Small intestine (tissue), 7 donors: ENCODE measurements around the gene ATP6V0E1. TPM values are rescaled to one million over a fixed set of nuclear protein-coding genes. Genes with fewer than 3 reads are reported as not detected.

Experiments used
- DNase-seq, 2 donors: peaks; one replicate each; pipeline versions ENCODE4 v3.0.0 to v3.0.0-alpha.2; 2013
- FAIRE-seq: peaks from 2 replicates; lab custom pipeline; 2012; peaks lifted over from hg19 to GRCh38; lab: Jason Lieb, UNC
- H3K27ac ChIP-seq, 3 donors: one replicate each; pipeline ENCODE4 v1.5.1; 2013; ENCODE audit warnings: low read length in 2 of 3, mild to moderate bottlenecking in 2 of 3, control low read depth in 1 of 3, inconsistent platforms in 1 of 3, low read depth in 1 of 3, moderate library complexity in 1 of 3
- H3K27me3 ChIP-seq, 3 donors: one replicate each; pipeline ENCODE4 v1.6.1; 2013; ENCODE audit warnings: low read length in 3 of 3, inconsistent platforms in 1 of 3; ENCODE audit not compliant: control insufficient read depth in 3 of 3, insufficient read depth in 3 of 3
- H3K36me3 ChIP-seq, 3 donors: one replicate each; pipeline ENCODE4 v1.6.1; 2013; ENCODE audit warnings: low read length in 3 of 3, inconsistent platforms in 1 of 3, low read depth in 1 of 3, mild to moderate bottlenecking in 1 of 3, moderate library complexity in 1 of 3; ENCODE audit not compliant: control insufficient read depth in 3 of 3, insufficient read depth in 2 of 3
- H3K4me1 ChIP-seq, 3 donors: one replicate each; pipeline ENCODE4 v1.6.1; 2013; ENCODE audit warnings: low read length in 2 of 3, inconsistent platforms in 1 of 3, low read depth in 1 of 3, mild to moderate bottlenecking in 1 of 3, moderate library complexity in 1 of 3; ENCODE audit not compliant: control insufficient read depth in 3 of 3, insufficient read depth in 2 of 3
- H3K4me3 ChIP-seq, 3 donors: one replicate each; pipeline ENCODE4 v1.5.1; 2013; ENCODE audit warnings: low read length in 3 of 3, control low read depth in 1 of 3, inconsistent platforms in 1 of 3, low read depth in 1 of 3, mild to moderate bottlenecking in 1 of 3, moderate library complexity in 1 of 3
- H3K9me3 ChIP-seq, 2 donors: one replicate each; pipeline ENCODE4 v1.6.1; 2013; ENCODE audit warnings: low read depth in 1 of 2, low read length in 1 of 2; ENCODE audit not compliant: control insufficient read depth in 2 of 2, insufficient read depth in 1 of 2
- WGBS, 3 donors: extraction: QIAGEN DNeasy Blood & Tissue Kit; methylation state at CpG; one replicate each; pipeline ENCODE4 v1.1.7; 2013; 5-methylcytosine and 5-hydroxymethylcytosine counted together
- polyA plus RNA-seq, 4 donors: library from polyadenylated mRNA; stranded (reverse) in 3 of 4; unstranded in 1 of 4; fragments of 200-250 nt in 3 of 4; fragments of 120-200 nt in 1 of 4; gene quantifications; one replicate each; pipeline versions ENCODE4 v1.2.1 to v1.2.3, GENCODE V29; 2013
- donor health status: healthy with polysubstance abuse.
- donor health status: control.
- donor health status: control.
- donor health status: Bipolar disorder and iron deficiency.
- donor health status: healthy.

Gene ATP6V0E1
- polyA plus RNA-seq, 4 donors: 170 to 230 (median 199) TPM

- peaks cover 2 to 87% (median 14%) of the 10 kb centered on the region in 3 donors for H3K36me3 ChIP-seq
- no peaks in the 10 kb centered on the region for H3K4me1 ChIP-seq
- FAIRE-seq (no peak), DNase-seq (no peak)
- H3K9me3 ChIP-seq: no peaks in the 10 kb centered on the region
- H3K27ac ChIP-seq: no peak overlapping the region
- no peaks in the 10 kb centered on the region for H3K27me3 ChIP-seq
- 58 to 66% (median 65%) methylated on average over 4 of the region's 4 CpGs for WGBS, 3 donors
- H3K4me3 ChIP-seq: no peak overlapping the region
Observed at GRCh38 chr5:172941067-172941516, 42.5 kb upstream of the ATP6V0E1 start.

GRCh38 chr5:172942556-172942955 lies 41.0 kb upstream of the ATP6V0E1 start:
- H3K27me3 ChIP-seq: no peaks in the 10 kb centered on the region
- no peak overlapping the region for H3K4me3 ChIP-seq
- no peak overlapping the region for H3K27ac ChIP-seq
- FAIRE-seq: no peak
- no peaks in the 10 kb centered on the region for H3K4me1 ChIP-seq
- WGBS, 3 donors: 90 to 95% (median 91%) methylated on average over 11 of the region's 11 CpGs
- no peak for DNase-seq
- H3K9me3 ChIP-seq: no peaks in the 10 kb centered on the region
- H3K36me3 ChIP-seq: peaks cover 0 to 90% (median 16%) of the 10 kb centered on the region in 3 donors

GRCh38 chr5:172943283-172943841 lies 40.2 kb upstream of the ATP6V0E1 start:
- Histone ChIP-seq H3K27me3 (no peaks in the 10 kb centered on the region), H3K4me3 (no peak overlapping the region), H3K9me3 (no peaks in the 10 kb centered on the region), H3K36me3 (peaks cover 0 to 89% (median 16%) of the 10 kb centered on the region in 3 donors), H3K4me1 (no peaks in the 10 kb centered on the region), H3K27ac (no peak overlapping the region)
- 72 to 88% (median 84%) methylated on average over 18 of the region's 18 CpGs for WGBS, 3 donors
- no peak for FAIRE-seq
- no peak for DNase-seq

- no peaks in the 10 kb centered on the region for H3K27me3 ChIP-seq
- no peaks in the 10 kb centered on the region for H3K9me3 ChIP-seq
- H3K36me3 ChIP-seq: peaks cover 0 to 88% (median 16%) of the 10 kb centered on the region in 3 donors
- no peaks in the 10 kb centered on the region for H3K4me1 ChIP-seq
- H3K4me3 ChIP-seq: no peak overlapping the region
- no peak for DNase-seq
- FAIRE-seq: no peak
- H3K27ac ChIP-seq: no peak overlapping the region
- 87 to 94% (median 90%) methylated on average over 8 of the region's 8 CpGs for WGBS, 3 donors
Observed at GRCh38 chr5:172943906-172944305, 39.7 kb upstream of the ATP6V0E1 start.

- no peak overlapping the region for H3K4me3 ChIP-seq
- FAIRE-seq (no peak), DNase-seq (no peak)
- peaks cover 0 to 85% (median 16%) of the 10 kb centered on the region in 3 donors for H3K36me3 ChIP-seq
- WGBS, 3 donors: 88 to 92% (median 91%) methylated on average over 6 of the region's 6 CpGs
- H3K27me3 ChIP-seq: no peaks in the 10 kb centered on the region
- H3K9me3 ChIP-seq: no peaks in the 10 kb centered on the region
- H3K27ac ChIP-seq: no peak overlapping the region
- H3K4me1 ChIP-seq: no peaks in the 10 kb centered on the region
Observed at GRCh38 chr5:172944741-172945140, 38.8 kb upstream of the ATP6V0E1 start.

GRCh38 chr5:172945151-172945550 lies 38.4 kb upstream of the ATP6V0E1 start:
- Histone ChIP-seq H3K4me1 (no peaks in the 10 kb centered on the region), H3K4me3 (no peak overlapping the region), H3K36me3 (peaks cover 0 to 83% (median 16%) of the 10 kb centered on the region in 3 donors), H3K27ac (no peak overlapping the region), H3K9me3 (no peaks in the 10 kb centered on the region), H3K27me3 (no peaks in the 10 kb centered on the region)
- WGBS, 3 donors: 96 to 97% (median 96%) methylated on average over 6 of the region's 6 CpGs
- DNase-seq (no peak), FAIRE-seq (no peak)

- Histone ChIP-seq H3K27ac (no peak overlapping the region), H3K36me3 (peaks cover 0 to 83% (median 20%) of the 10 kb centered on the region in 3 donors)
Observed at GRCh38 chr5:172946146-172946545, 37.4 kb upstream of the ATP6V0E1 start.

GRCh38 chr5:172949426-172949825 lies 34.1 kb upstream of the ATP6V0E1 start:
- no peaks in the 10 kb centered on the region for H3K9me3 ChIP-seq
- DNase-seq (no peak), FAIRE-seq (no peak)
- H3K4me3 ChIP-seq: no peak overlapping the region
- no peak overlapping the region for H3K27ac ChIP-seq
- WGBS, 3 donors: 88 to 92% (median 90%) methylated on average over 3 of the region's 3 CpGs
- H3K4me1 ChIP-seq: no peaks in the 10 kb centered on the region
- peaks cover 0 to 65% (median 14%) of the 10 kb centered on the region in 3 donors for H3K36me3 ChIP-seq
- no peaks in the 10 kb centered on the region for H3K27me3 ChIP-seq

More at GRCh38 chr5:172946146-172946545, 37.4 kb upstream of the ATP6V0E1 start:
- WGBS, 3 donors: 92 to 96% (median 93%) methylated on average over 7 of the region's 7 CpGs
- FAIRE-seq (no peak), DNase-seq (no peak)
- Histone ChIP-seq H3K27me3 (no peaks in the 10 kb centered on the region), H3K4me3 (no peak overlapping the region), H3K9me3 (no peaks in the 10 kb centered on the region), H3K4me1 (no peaks in the 10 kb centered on the region)
